DOHH2 (cell line): ENCODE measurements around the gene RPGR.

ENCODE experiments used
- H3F3A ChIP-seq: fragments of 200-600 bp; sonication (generic), shearing (Covaris generic); 2 replicates; pipeline ENCODE4 v1.6.0; 2016; ENCODE audit warnings: antibody characterized with exemption, mild to moderate bottlenecking; ENCODE audit not compliant: control insufficient read depth, insufficient read depth
- H3K27ac ChIP-seq: fragments of 200-600 bp; sonication (generic); 2 replicates; pipeline ENCODE4 v1.5.1; 2014; ENCODE audit warnings: low read depth, mild to moderate bottlenecking, low read length, moderate library complexity
- H3K27me3 ChIP-seq: fragments of 200-600 bp; sonication (generic); 2 replicates; pipeline ENCODE4 v1.6.1; 2014; ENCODE audit warnings: mild to moderate bottlenecking, low read length, mixed read lengths; ENCODE audit not compliant: control insufficient read depth
- H3K36me3 ChIP-seq: fragments of 200-600 bp; sonication (generic); 2 replicates; pipeline ENCODE4 v1.6.1; 2014; ENCODE audit warnings: mild to moderate bottlenecking, low read length, moderate library complexity, mixed read lengths; ENCODE audit not compliant: control insufficient read depth
- H3K4me1 ChIP-seq: fragments of 200-600 bp; sonication (generic); 2 replicates; pipeline ENCODE4 v1.6.1; 2014; ENCODE audit warnings: mild to moderate bottlenecking, low read length, mixed read lengths; ENCODE audit not compliant: control insufficient read depth
- H3K4me2 ChIP-seq: fragments of 200-600 bp; sonication (generic); 2 replicates; pipeline ENCODE4 v1.6.0; 2014; ENCODE audit warnings: mild to moderate bottlenecking, low read length, moderate library complexity
- H3K4me3 ChIP-seq: fragments of 200-600 bp; sonication (generic); 2 replicates; pipeline ENCODE4 v1.5.1; 2014; ENCODE audit warnings: mild to moderate bottlenecking, low read length, mixed read lengths
- H3K79me2 ChIP-seq: fragments of 200-600 bp; sonication (generic); 2 replicates; pipeline ENCODE4 v1.6.1; 2014; ENCODE audit warnings: mild to moderate bottlenecking, low read length, mixed read lengths; ENCODE audit not compliant: control insufficient read depth
- H3K9me2 ChIP-seq: fragments of 200-600 bp; sonication (generic); replicated peaks from 2 replicates; pipeline ENCODE4 v1.6.1; 2014; ENCODE audit warnings: mild to moderate bottlenecking, low read length, mixed read lengths; ENCODE audit not compliant: control insufficient read depth
- H3K9me3 ChIP-seq: fragments of 200-600 bp; sonication (generic); 2 replicates; pipeline ENCODE4 v1.6.1; 2014; ENCODE audit warnings: antibody characterized with exemption, low read length, mixed read lengths; ENCODE audit not compliant: control insufficient read depth, insufficient read depth
- H4K20me1 ChIP-seq: fragments of 200-600 bp; sonication (generic); 2 replicates; pipeline ENCODE4 v1.6.0; 2014; ENCODE audit warnings: low read depth, mild to moderate bottlenecking, antibody characterized with exemption, low read length, moderate library complexity; ENCODE audit not compliant: control insufficient read depth, insufficient read depth
- EZH2phosphoT487 ChIP-seq: fragments of 200-600 bp; sonication (generic); IDR thresholded peaks from 2 replicates; pipeline ENCODE4 v1.6.1; 2017; ENCODE audit warnings: borderline replicate concordance, mild to moderate bottlenecking, antibody characterized with exemption, low read length, moderate library complexity, mixed read lengths
- TF ChIP-seq, protein P1 (sequence below): fragments of 200-600 bp; sonication (generic); IDR thresholded peaks from one replicate; pipeline ENCODE4 v1.5.1; 2014; ENCODE audit warnings: antibody characterized with exemption, mild to moderate bottlenecking, low read depth, low read length; ENCODE audit not compliant: poor library complexity, severe bottlenecking

Gene RPGR

DNA sequence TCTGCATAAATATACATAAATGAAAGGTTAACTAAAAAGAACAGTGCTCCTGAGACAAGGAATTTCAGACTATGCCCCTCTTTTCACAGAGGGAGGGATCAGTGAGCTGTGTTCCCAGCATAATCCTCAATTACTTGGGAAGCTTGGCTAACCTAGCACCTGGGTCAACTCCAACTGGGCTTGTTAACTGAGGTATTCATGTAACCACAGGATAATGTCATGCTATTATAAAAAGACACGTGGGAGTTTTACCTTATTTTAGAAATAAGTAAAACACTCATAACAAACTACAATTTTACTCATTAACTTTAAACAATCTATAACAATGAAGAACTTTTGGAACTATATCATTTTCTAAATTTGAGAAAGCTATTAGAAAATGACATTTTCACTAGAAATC, 48.6 kb downstream of the RPGR start:
- Histone ChIP-seq H3K27ac (no peak overlapping the region), H3K4me2 (no peak overlapping the region)

DNA sequence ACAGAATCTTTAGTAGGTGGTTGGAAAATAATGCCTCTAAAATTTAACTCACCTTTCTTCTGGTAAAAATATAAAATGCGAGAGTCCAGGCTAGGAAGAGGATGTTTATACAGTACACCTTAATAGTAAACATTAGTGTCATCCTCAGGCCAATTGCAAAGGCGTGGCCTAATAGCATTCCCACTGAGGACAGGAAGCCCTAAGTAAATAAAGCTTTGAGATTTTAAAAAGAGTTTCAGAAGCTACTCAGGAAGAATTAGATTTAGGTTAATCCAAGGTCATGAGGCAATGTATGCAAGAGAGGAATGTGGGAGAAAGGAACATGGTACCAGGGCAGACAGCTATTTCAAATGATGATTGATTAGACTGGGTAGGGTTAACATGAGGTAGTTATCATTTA, 49.5 kb downstream of the RPGR start:
- no peak overlapping the region for H3K4me2 ChIP-seq
- H3K9me3 ChIP-seq: no peaks in the 10 kb centered on the region
- H3K27ac ChIP-seq: no peak overlapping the region
- H3K4me3 ChIP-seq: no peak overlapping the region
- no peaks in the 10 kb centered on the region for H3K27me3 ChIP-seq
- no peaks in the 10 kb centered on the region for H3K36me3 ChIP-seq
- no peaks in the 10 kb centered on the region for H3K4me1 ChIP-seq
- no peaks in the 10 kb centered on the region for H4K20me1 ChIP-seq
- no peaks in the 10 kb centered on the region for H3K79me2 ChIP-seq
- H3K9me2 ChIP-seq: no peaks in the 10 kb centered on the region
- no peaks in the 10 kb centered on the region for H3F3A ChIP-seq
- TF ChIP-seq, protein P1, sequence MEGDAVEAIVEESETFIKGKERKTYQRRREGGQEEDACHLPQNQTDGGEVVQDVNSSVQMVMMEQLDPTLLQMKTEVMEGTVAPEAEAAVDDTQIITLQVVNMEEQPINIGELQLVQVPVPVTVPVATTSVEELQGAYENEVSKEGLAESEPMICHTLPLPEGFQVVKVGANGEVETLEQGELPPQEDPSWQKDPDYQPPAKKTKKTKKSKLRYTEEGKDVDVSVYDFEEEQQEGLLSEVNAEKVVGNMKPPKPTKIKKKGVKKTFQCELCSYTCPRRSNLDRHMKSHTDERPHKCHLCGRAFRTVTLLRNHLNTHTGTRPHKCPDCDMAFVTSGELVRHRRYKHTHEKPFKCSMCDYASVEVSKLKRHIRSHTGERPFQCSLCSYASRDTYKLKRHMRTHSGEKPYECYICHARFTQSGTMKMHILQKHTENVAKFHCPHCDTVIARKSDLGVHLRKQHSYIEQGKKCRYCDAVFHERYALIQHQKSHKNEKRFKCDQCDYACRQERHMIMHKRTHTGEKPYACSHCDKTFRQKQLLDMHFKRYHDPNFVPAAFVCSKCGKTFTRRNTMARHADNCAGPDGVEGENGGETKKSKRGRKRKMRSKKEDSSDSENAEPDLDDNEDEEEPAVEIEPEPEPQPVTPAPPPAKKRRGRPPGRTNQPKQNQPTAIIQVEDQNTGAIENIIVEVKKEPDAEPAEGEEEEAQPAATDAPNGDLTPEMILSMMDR: no peak
- no peak for TF ChIP-seq EZH2phosphoT487

More for the DNA sequence above, 48.6 kb downstream of the RPGR start:
- Histone ChIP-seq H3F3A (no peaks in the 10 kb centered on the region), H3K4me3 (no peak overlapping the region), H3K4me1 (no peaks in the 10 kb centered on the region), H3K27me3 (no peaks in the 10 kb centered on the region), H3K79me2 (no peaks in the 10 kb centered on the region), H3K9me2 (no peaks in the 10 kb centered on the region), H4K20me1 (no peaks in the 10 kb centered on the region), H3K9me3 (no peaks in the 10 kb centered on the region), H3K36me3 (no peaks in the 10 kb centered on the region)
- TF ChIP-seq EZH2phosphoT487: no peak
- TF ChIP-seq, protein P1: no peak

DNA sequence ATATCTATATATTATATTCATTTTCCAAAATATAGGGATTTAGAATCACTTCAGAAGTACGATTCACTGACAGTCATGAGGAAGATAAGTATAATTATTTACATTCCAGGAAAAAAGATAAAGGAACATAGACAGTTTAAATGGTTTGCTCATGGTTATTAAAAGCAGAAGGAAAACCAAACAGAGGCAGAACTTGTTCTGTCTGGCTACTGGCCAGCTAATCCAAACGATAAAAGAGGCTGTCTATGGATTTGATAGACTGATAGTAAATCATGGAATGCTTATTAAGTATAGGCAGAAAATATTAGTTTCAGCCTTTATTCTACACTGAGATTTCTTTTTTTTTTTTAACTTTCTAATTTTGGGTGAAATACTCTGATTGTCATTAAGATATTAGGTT, 50.2 kb downstream of the RPGR start:
- Histone ChIP-seq H4K20me1 (no peaks in the 10 kb centered on the region), H3K4me2 (no peak overlapping the region), H3K36me3 (no peaks in the 10 kb centered on the region), H3K27ac (no peak overlapping the region), H3K9me3 (no peaks in the 10 kb centered on the region), H3K79me2 (no peaks in the 10 kb centered on the region), H3K9me2 (no peaks in the 10 kb centered on the region), H3K27me3 (no peaks in the 10 kb centered on the region), H3F3A (no peaks in the 10 kb centered on the region), H3K4me3 (no peak overlapping the region), H3K4me1 (no peaks in the 10 kb centered on the region)
- TF ChIP-seq EZH2phosphoT487: no peak
- TF ChIP-seq, protein P1: no peak

DNA sequence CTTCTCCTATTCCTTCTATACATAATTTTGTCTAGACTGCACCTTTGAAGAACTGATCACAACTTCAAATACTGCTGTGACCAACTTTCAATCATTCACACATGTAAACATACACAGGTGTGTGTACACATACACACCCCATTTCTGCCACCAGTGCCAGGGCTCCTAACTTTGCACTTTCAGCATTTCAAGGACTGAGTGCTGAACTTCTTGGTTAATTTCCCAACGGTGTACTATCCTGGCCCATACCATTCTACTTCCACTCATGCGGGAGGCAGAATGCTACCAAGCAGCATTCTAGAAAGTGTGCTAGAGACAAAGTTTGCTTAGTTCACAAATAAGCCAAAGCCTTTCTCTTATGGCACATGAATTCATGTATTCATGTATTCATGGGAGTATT, 51.2 kb downstream of the RPGR start:
- no peak overlapping the region for H3K4me2 ChIP-seq
- no peaks in the 10 kb centered on the region for H3K27me3 ChIP-seq
- no peaks in the 10 kb centered on the region for H3K36me3 ChIP-seq
- H3K4me3 ChIP-seq: no peak overlapping the region
- no peak overlapping the region for H3K27ac ChIP-seq
- H3K9me2 ChIP-seq: no peaks in the 10 kb centered on the region
- no peaks in the 10 kb centered on the region for H4K20me1 ChIP-seq
- no peaks in the 10 kb centered on the region for H3F3A ChIP-seq
- no peaks in the 10 kb centered on the region for H3K79me2 ChIP-seq
- H3K9me3 ChIP-seq: no peaks in the 10 kb centered on the region
- H3K4me1 ChIP-seq: peaks cover 5% of the 10 kb centered on the region
- no peak for TF ChIP-seq EZH2phosphoT487
- TF ChIP-seq, protein P1: no peak
